Thoracic aorta (tissue), 2 donors: ENCODE measurements around the gene KIAA0408. TPM values are rescaled to one million over a fixed set of nuclear protein-coding genes. Genes with fewer than 3 reads are reported as not detected.

ENCODE experiments used
- ATAC-seq: fragments of 150-250 bp; one replicate; pipeline ENCODE4 v1.8.0; 2017; ENCODE audit warnings: low read depth; ENCODE audit not compliant: insufficient number of reproducible peaks, low FRiP score
- DNase-seq: peaks from one replicate; pipeline ENCODE4 v3.0.0-alpha.2; 2020; ENCODE audit warnings: low spot score
- H3K27ac ChIP-seq, 2 donors: fragments of 200-600 bp; sonication (generic); 1 replicate in 1 of 2; 2 replicates in 1 of 2; pipeline ENCODE4 v1.5.1; 2016; ENCODE audit warnings: mild to moderate bottlenecking in 2 of 2, moderate library complexity in 2 of 2
- H3K27me3 ChIP-seq: fragments of 200-600 bp; sonication (generic); replicated peaks from 2 replicates; pipeline ENCODE4 v1.6.0; 2016; ENCODE audit warnings: mild to moderate bottlenecking; ENCODE audit not compliant: insufficient read depth
- H3K36me3 ChIP-seq: fragments of 200-600 bp; sonication (generic); one replicate; pipeline ENCODE4 v1.5.1; 2016
- H3K4me1 ChIP-seq, 2 donors: fragments of 200-600 bp; sonication (generic); 1 replicate in 1 of 2; 2 replicates in 1 of 2; pipeline versions ENCODE4 v1.5.1 to v1.6.0; 2016; ENCODE audit warnings: low read depth in 2 of 2, mild to moderate bottlenecking in 1 of 2; ENCODE audit not compliant: control insufficient read depth in 1 of 2
- H3K4me3 ChIP-seq: fragments of 200-600 bp; sonication (generic); 2 replicates; pipeline ENCODE4 v1.5.1; 2016; ENCODE audit warnings: mild to moderate bottlenecking
- H3K9me3 ChIP-seq: fragments of 200-600 bp; sonication (generic); 2 replicates; pipeline ENCODE4 v1.5.1; 2016
- CTCF ChIP-seq: fragments of 200-600 bp; sonication (generic); IDR thresholded peaks from one replicate; pipeline ENCODE4 v1.5.1; 2019; ENCODE audit warnings: antibody characterized with exemption
- total RNA-seq, 2 donors: library from RNA; depleted of rRNA; stranded (reverse); fragments of >200 nt; gene quantifications; one replicate each; pipeline versions ENCODE4 v1.1.0 to v1.2.3, GENCODE V29; 2016

KIAA0408 gene
- total RNA-seq, 2 donors from 2014 or later = 0.68 to 4.7 TPM

DNA sequence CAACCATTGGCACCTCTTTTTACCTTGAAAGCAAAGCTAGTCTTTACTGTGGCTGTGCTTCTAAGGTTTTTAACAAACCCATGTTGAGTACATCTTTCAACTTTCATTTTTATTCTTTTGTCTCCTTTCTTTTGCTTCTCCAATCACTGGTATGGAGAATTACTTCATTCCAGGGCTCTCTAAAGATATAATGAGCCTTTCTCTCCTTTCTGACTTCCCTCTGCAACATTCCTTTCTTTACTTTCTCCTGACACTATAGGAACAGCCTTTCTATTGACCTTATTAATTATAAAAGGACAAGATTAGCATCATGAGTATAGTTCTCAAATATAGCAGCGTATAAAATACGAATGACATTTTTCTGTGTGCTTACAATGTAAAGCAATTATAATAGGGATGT is 23.1 kb upstream of the KIAA0408 start:
- Histone ChIP-seq H3K27me3 (no peaks in the 10 kb centered on the region), H3K36me3 (no peaks in the 10 kb centered on the region), H3K9me3 (no peaks in the 10 kb centered on the region), H3K27ac (no peak overlapping the region), H3K4me3 (no peak overlapping the region), H3K4me1 (peaks cover 0 to 14% of the 10 kb centered on the region in 2 donors)
- DNase-seq (no peak), ATAC-seq (no peak)
- no peak for TF ChIP-seq CTCF

- Histone ChIP-seq H3K9me3 (no peaks in the 10 kb centered on the region), H3K4me3 (no peak overlapping the region), H3K36me3 (no peaks in the 10 kb centered on the region), H3K27me3 (no peaks in the 10 kb centered on the region), H3K4me1 (peaks cover 0 to 14% of the 10 kb centered on the region in 2 donors), H3K27ac (no peak overlapping the region)
- ATAC-seq = no peak
- DNase-seq = no peak
- no peak for TF ChIP-seq CTCF
Measured at GRCh38 chr6:127481628-127482027, 22.4 kb upstream of the KIAA0408 start.

DNA sequence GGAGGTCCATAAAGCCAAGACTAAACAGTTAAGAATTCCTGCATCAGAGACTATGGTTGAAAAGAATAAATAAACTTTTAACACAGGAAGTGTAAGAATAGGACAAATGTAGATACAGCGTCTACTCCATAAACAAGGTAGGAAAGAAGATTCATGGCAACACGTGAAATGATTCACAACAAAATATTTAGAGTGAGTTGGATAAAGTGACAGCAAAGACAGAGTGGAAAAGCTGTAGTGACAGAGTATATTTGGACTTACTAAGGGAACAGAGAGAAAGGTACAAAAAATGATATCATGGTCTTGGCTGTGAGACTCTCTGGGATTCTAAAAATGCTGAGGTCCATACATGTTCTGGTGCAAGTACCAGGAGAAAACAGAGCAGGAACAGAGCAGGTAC is 21.9 kb upstream of the KIAA0408 start:
- Histone ChIP-seq H3K4me3 (no peak overlapping the region), H3K27ac (no peak overlapping the region), H3K9me3 (no peaks in the 10 kb centered on the region), H3K4me1 (peaks cover 0 to 14% of the 10 kb centered on the region in 2 donors), H3K36me3 (no peaks in the 10 kb centered on the region), H3K27me3 (no peaks in the 10 kb centered on the region)
- DNase-seq = no peak
- TF ChIP-seq CTCF = no peak
- ATAC-seq = no peak

DNA sequence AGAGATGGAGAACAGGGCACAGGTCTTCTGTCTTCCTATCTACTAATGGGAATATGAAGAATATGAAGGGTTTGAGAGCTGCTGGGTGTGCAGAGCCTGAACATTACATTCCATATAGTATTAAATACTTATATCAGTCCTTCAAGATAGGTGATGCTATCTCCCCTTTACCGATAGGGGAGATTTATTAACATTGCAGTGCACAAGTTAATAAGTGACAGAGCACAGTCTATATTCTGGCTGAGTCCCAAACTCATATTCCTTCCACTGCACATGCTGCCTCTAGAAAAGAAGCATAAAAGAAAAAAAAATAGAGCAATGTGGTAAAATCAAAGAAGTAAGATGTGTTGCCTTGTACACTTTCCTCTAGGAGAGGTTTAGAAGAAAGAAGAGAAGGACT is 18.5 kb upstream of the KIAA0408 start:
- no peaks in the 10 kb centered on the region for H3K36me3 ChIP-seq

DNA sequence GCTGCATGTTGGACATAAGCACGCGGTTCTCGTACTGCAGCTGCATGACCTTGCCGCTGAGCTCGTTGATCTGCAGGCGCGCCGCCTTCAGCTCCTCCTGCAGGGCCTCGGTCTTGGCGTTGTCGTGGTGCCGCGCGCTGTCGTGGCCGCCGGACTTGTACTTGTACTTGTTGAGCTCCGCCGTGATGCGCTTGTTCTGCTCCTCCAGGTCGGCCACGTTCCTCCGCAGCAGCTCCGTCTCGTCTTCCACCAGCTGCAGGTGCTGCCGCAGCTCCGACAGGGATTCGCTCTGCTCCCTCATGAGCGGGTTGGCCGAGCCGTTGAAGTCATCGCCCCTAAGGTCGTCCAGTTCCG is 16.6 kb upstream of the KIAA0408 start:
- H3K9me3 ChIP-seq = no peaks in the 10 kb centered on the region
- no peaks in the 10 kb centered on the region for H3K36me3 ChIP-seq
- no peaks in the 10 kb centered on the region for H3K4me1 ChIP-seq
- H3K27me3 ChIP-seq = no peaks in the 10 kb centered on the region
- no peak for DNase-seq
- H3K27ac ChIP-seq = no peak overlapping the region
- no peak for TF ChIP-seq CTCF
- H3K4me3 ChIP-seq = no peak overlapping the region
- ATAC-seq = no peak

More for the DNA sequence above, 18.5 kb upstream of the KIAA0408 start:
- peaks cover 0 to 14% of the 10 kb centered on the region in 2 donors for H3K4me1 ChIP-seq
- H3K27me3 ChIP-seq = no peaks in the 10 kb centered on the region
- H3K27ac ChIP-seq = no peak overlapping the region
- DNase-seq = no peak
- TF ChIP-seq CTCF = no peak
- H3K4me3 ChIP-seq = no peak overlapping the region
- ATAC-seq = no peak
- H3K9me3 ChIP-seq = no peaks in the 10 kb centered on the region
